H1 (cell line): ENCODE results near the gene NR2C2AP. TPM values are rescaled to one million over a fixed set of nuclear protein-coding genes. Genes with fewer than 3 reads are reported as not detected.

Experiments
- CTCF ChIA-PET: fragments of 300-600 bp; sonication (Branson Sonifier 250); formaldehyde crosslinking; loops from one replicate; lab custom pipeline; 2021; ENCODE audit not compliant: partially characterized antibody; lab: Charles Lee
- POLR2A ChIA-PET: fragments of 300-600 bp; sonication (Branson Sonifier 250); formaldehyde crosslinking; loops from one replicate; lab custom pipeline; 2021; ENCODE audit warnings: inconsistent platforms; ENCODE audit not compliant: partially characterized antibody; lab: Charles Lee
- DNase-seq, 2 experiments: peaks; one replicate each; pipeline versions ENCODE4 v3.0.0 to v3.0.0-alpha.2; 2010 to 2022; ENCODE audit warnings: low spot score in 2 of 2, low read depth in 1 of 2, mixed read lengths in 1 of 2
- FAIRE-seq: peaks from 2 replicates; lab custom pipeline; 2011; peaks lifted over from hg19 to GRCh38; lab: Jason Lieb, UNC
- H2AFZ ChIP-seq: 2 replicates; pipeline ENCODE4 v1.8.1; 2012; ENCODE audit warnings: low read length, inconsistent platforms
- H2AK5ac ChIP-seq: 2 replicates; pipeline ENCODE4 v1.6.1; 2013; ENCODE audit warnings: low read depth, low read length
- H2BK120ac ChIP-seq: replicated peaks from 2 replicates; pipeline ENCODE3; 2013; ENCODE audit warnings: low read depth, low read length, inconsistent platforms
- H2BK12ac ChIP-seq: 2 replicates; pipeline ENCODE4 v1.6.1; 2013; ENCODE audit warnings: low read depth, low read length
- H2BK15ac ChIP-seq: 2 replicates; pipeline ENCODE4 v1.6.1; 2013; ENCODE audit warnings: low read length
- H2BK20ac ChIP-seq: 2 replicates; pipeline ENCODE4 v1.6.1; 2013; ENCODE audit warnings: low read length
- H2BK5ac ChIP-seq: 2 replicates; pipeline ENCODE4 v1.6.1; 2013; ENCODE audit warnings: low read depth, low read length
- H3K14ac ChIP-seq: 2 replicates; pipeline ENCODE4 v1.6.1; 2013; ENCODE audit warnings: inconsistent platforms; ENCODE audit not compliant: insufficient read length
- H3K18ac ChIP-seq: 2 replicates; pipeline ENCODE4 v1.6.1; 2013; ENCODE audit warnings: low read length; ENCODE audit errors: extremely low read depth
- H3K23ac ChIP-seq: 2 replicates; pipeline ENCODE4 v1.6.1; 2013; ENCODE audit warnings: inconsistent platforms; ENCODE audit not compliant: insufficient read length
- H3K23me2 ChIP-seq: 2 replicates; pipeline ENCODE4 v1.6.1; 2013; ENCODE audit warnings: low read depth, low read length
- H3K27ac ChIP-seq: 2 replicates; pipeline ENCODE4 v1.6.1; 2011; ENCODE audit warnings: low read depth, low read length, inconsistent platforms
- H3K27me3 ChIP-seq, 4 experiments: replicated peaks in 1 of 4; 1 replicate in 1 of 4; 2 replicates in 3 of 4; pipeline versions ENCODE4 v1.6.1 to v1.8.1; 2011 to 2013; ENCODE audit warnings: low read length in 3 of 4, mild to moderate bottlenecking in 3 of 4, inconsistent platforms in 2 of 4, mixed read lengths in 2 of 4, moderate library complexity in 1 of 4; ENCODE audit not compliant: control insufficient read depth in 3 of 4, insufficient read depth in 3 of 4; ENCODE audit errors: extremely low read depth in 1 of 4
- H3K36me3 ChIP-seq, 4 experiments: 2 replicates each; pipeline versions ENCODE4 v1.6.1 to v1.8.1; 2011 to 2013; ENCODE audit warnings: mild to moderate bottlenecking in 4 of 4, low read length in 3 of 4, moderate library complexity in 2 of 4, control low read depth in 1 of 4, inconsistent platforms in 1 of 4; ENCODE audit not compliant: insufficient read depth in 4 of 4, control insufficient read depth in 2 of 4
- H3K4ac ChIP-seq: replicated peaks from 2 replicates; pipeline ENCODE3; 2013; ENCODE audit warnings: low read length, low read depth, mixed read lengths, inconsistent platforms; ENCODE audit not compliant: insufficient read length
- H3K4me1 ChIP-seq, 4 experiments: replicated peaks in 1 of 4; 1 replicate in 1 of 4; 2 replicates in 3 of 4; pipeline versions ENCODE4 v1.6.1 to v1.8.1; 2011 to 2013; ENCODE audit warnings: low read length in 3 of 4, inconsistent platforms in 2 of 4, mixed read lengths in 1 of 4; ENCODE audit not compliant: insufficient read depth in 4 of 4, control insufficient read depth in 3 of 4
- H3K4me2 ChIP-seq, 2 experiments: 2 replicates each; pipeline versions ENCODE4 v1.6.1 to v1.8.1; 2011 to 2013; ENCODE audit warnings: low read depth in 2 of 2, low read length in 2 of 2, control low read depth in 1 of 2, inconsistent platforms in 1 of 2, mild to moderate bottlenecking in 1 of 2; ENCODE audit not compliant: insufficient read depth in 1 of 2
- H3K4me3 ChIP-seq, 4 experiments: fragments of 200-600, 300-600 bp in 1 of 4; sonication (generic), shearing (Covaris generic), sonication (Bioruptor Twin) in 1 of 4; 2 replicates each; pipeline versions ENCODE4 v1.5.1 to v1.8.1; 2011 to 2016; ENCODE audit warnings: low read length in 4 of 4, low read depth in 3 of 4, control low read depth in 2 of 4, inconsistent platforms in 2 of 4, mild to moderate bottlenecking in 2 of 4, mixed read lengths in 1 of 4, moderate library complexity in 1 of 4; ENCODE audit not compliant: insufficient read depth in 2 of 4; ENCODE audit errors: extremely low read depth in 1 of 4
- H3K56ac ChIP-seq: replicated peaks from 2 replicates; pipeline ENCODE3; 2013; ENCODE audit warnings: low read depth, mild to moderate bottlenecking, mixed read lengths, low read length, inconsistent platforms; ENCODE audit not compliant: insufficient read length
- H3K79me1 ChIP-seq: 2 replicates; pipeline ENCODE4 v1.6.1; 2013; ENCODE audit warnings: low read depth, low read length, control low read depth
- H3K79me2 ChIP-seq, 2 experiments: 2 replicates each; pipeline versions ENCODE4 v1.6.1 to v1.8.1; 2012 to 2013; ENCODE audit warnings: low read length in 2 of 2, mild to moderate bottlenecking in 2 of 2, inconsistent platforms in 1 of 2; ENCODE audit not compliant: insufficient read depth in 2 of 2, control insufficient read depth in 1 of 2
- H3K9ac ChIP-seq, 4 experiments: replicated peaks in 1 of 4; 1 replicate in 1 of 4; 2 replicates in 3 of 4; pipeline versions ENCODE4 v1.6.1 to v1.8.1; 2011 to 2013; ENCODE audit warnings: low read depth in 3 of 4, low read length in 3 of 4, control low read depth in 2 of 4, mild to moderate bottlenecking in 2 of 4, moderate library complexity in 2 of 4, inconsistent platforms in 1 of 4; ENCODE audit errors: extremely low read depth in 1 of 4
- H3K9me3 ChIP-seq, 2 experiments: 2 replicates each; pipeline versions ENCODE4 v1.6.1 to v1.8.1; 2012 to 2013; ENCODE audit warnings: mild to moderate bottlenecking in 2 of 2, moderate library complexity in 2 of 2, control low read depth in 1 of 2, inconsistent platforms in 1 of 2, low read depth in 1 of 2, low read length in 1 of 2, mixed read lengths in 1 of 2; ENCODE audit not compliant: insufficient read depth in 2 of 2
- H4K20me1 ChIP-seq, 2 experiments: replicated peaks in 1 of 2; 2 replicates each; pipeline versions ENCODE3 to v1.8.1; 2011 to 2013; ENCODE audit warnings: inconsistent platforms in 2 of 2, low read length in 2 of 2, mild to moderate bottlenecking in 1 of 2; ENCODE audit not compliant: insufficient read depth in 2 of 2, control insufficient read depth in 1 of 2
- H4K5ac ChIP-seq: 2 replicates; pipeline ENCODE4 v1.6.1; 2013; ENCODE audit warnings: low read length, low read depth, mixed read lengths, inconsistent platforms; ENCODE audit not compliant: insufficient read length
- H4K8ac ChIP-seq: 2 replicates; pipeline ENCODE4 v1.8.0; 2013; ENCODE audit warnings: mild to moderate bottlenecking, moderate library complexity, low read length, inconsistent platforms; ENCODE audit not compliant: insufficient read depth; ENCODE audit errors: extremely low read depth
- H4K91ac ChIP-seq: replicated peaks from 2 replicates; pipeline ENCODE3; 2013; ENCODE audit warnings: low read length, mixed read lengths, inconsistent platforms; ENCODE audit not compliant: insufficient read length
- BACH1 ChIP-seq: IDR thresholded peaks from 2 replicates; pipeline ENCODE4 v1.6.1; 2012; ENCODE audit warnings: low read length, improper control_type of control experiment
- BRCA1 ChIP-seq: IDR thresholded peaks from 2 replicates; pipeline ENCODE4 v1.6.1; 2012; ENCODE audit warnings: low read depth, low read length, improper control_type of control experiment
- CHD1 ChIP-seq: IDR thresholded peaks from 2 replicates; pipeline ENCODE4 v1.6.1; 2012; ENCODE audit warnings: low read depth, low read length, improper control_type of control experiment
- CTBP2 ChIP-seq: IDR thresholded peaks from 2 replicates; pipeline ENCODE4 v1.7.0; 2011; ENCODE audit warnings: borderline replicate concordance, mild to moderate bottlenecking, moderate library complexity, mixed read lengths, low read length; ENCODE audit not compliant: insufficient read depth, insufficient read length
- JUN ChIP-seq: IDR thresholded peaks from 2 replicates; pipeline ENCODE4 v1.6.1; 2011; ENCODE audit warnings: low read depth, mild to moderate bottlenecking, improper control_type of control experiment, low read length
- POLR2A ChIP-seq, 2 experiments: IDR thresholded peaks; 1 replicate in 1 of 2; 2 replicates in 1 of 2; pipeline ENCODE4 v1.6.1; 2011; ENCODE audit warnings: low read depth in 2 of 2, low read length in 2 of 2, mild to moderate bottlenecking in 2 of 2; ENCODE audit errors: control extremely low read depth in 1 of 2
- POU5F1 ChIP-seq: IDR thresholded peaks from 2 replicates; pipeline ENCODE4 v1.6.1; 2011; ENCODE audit warnings: low read depth, mild to moderate bottlenecking, low read length, moderate library complexity
- SIN3A ChIP-seq, 2 experiments: IDR thresholded peaks in 1 of 2; conservative IDR thresholded peaks in 1 of 2; 2 replicates each; pipeline ENCODE4 v1.6.1; 2011 to 2012; ENCODE audit warnings: low read length in 2 of 2, improper control_type of control experiment in 1 of 2, low read depth in 1 of 2, mild to moderate bottlenecking in 1 of 2
- SP2 ChIP-seq: IDR thresholded peaks from 2 replicates; pipeline ENCODE4 v1.6.1; 2012; ENCODE audit warnings: mild to moderate bottlenecking, low read length, inconsistent platforms
- SP4 ChIP-seq: IDR thresholded peaks from 2 replicates; pipeline ENCODE4 v1.6.1; 2012; ENCODE audit warnings: low read length, inconsistent platforms
- TBP ChIP-seq: IDR thresholded peaks from 2 replicates; pipeline ENCODE4 v1.6.1; 2011; ENCODE audit warnings: low read depth, low read length, improper control_type of control experiment
- YY1 ChIP-seq: IDR thresholded peaks from 2 replicates; pipeline ENCODE4 v1.6.1; 2011; ENCODE audit warnings: low read depth, mild to moderate bottlenecking, low read length
- WGBS, 2 experiments: shearing (Covaris generic) in 1 of 2; methylation state at CpG; one replicate each; pipeline versions ENCODE4 v1.1.6 to v1.1.7; 2013 to 2015; ENCODE audit warnings: low lambda C conversion rate in 2 of 2, mixed read lengths in 2 of 2, inconsistent platforms in 1 of 2, low coverage in 1 of 2, missing lambda C conversion rate in 1 of 2; ENCODE audit not compliant: insufficient replicate concordance in 2 of 2, insufficient coverage in 1 of 2, insufficient read length in 1 of 2; ENCODE audit errors: extremely low coverage in 1 of 2, missing lambda C conversion rate in 1 of 2; 5-methylcytosine and 5-hydroxymethylcytosine counted together
- polyA plus RNA-seq, 7 experiments: library from polyadenylated mRNA; depleted of rRNA in 3 of 7; stranded (reverse) in 5 of 7; unstranded in 2 of 7; fragments of >200 nt in 5 of 7; fragments of 200-250 nt in 2 of 7; gene quantifications; 1 replicate in 5 of 7; 2 replicates in 1 of 7; 4 replicates in 1 of 7; pipeline versions ENCODE4 v1.2.1 to v1.2.3, GENCODE V29; 2011 to 2013; ENCODE audit warnings: missing spikeins in 2 of 7, mixed read lengths in 2 of 7
- total RNA-seq: library from RNA; stranded (reverse); fragmentation: NEBNext Ultra II Directional; extraction: Animal tissue kit (Norgen Biotek cat#: 25700); gene quantifications from 2 replicates; pipeline ENCODE4 v1.2.1, GENCODE V29; 2021
- TF ChIP-seq, protein P1 (sequence below): IDR thresholded peaks from 2 replicates; pipeline ENCODE4 v1.6.1; 2011; ENCODE audit warnings: low read depth, mild to moderate bottlenecking, low read length; ENCODE audit not compliant: insufficient read depth
- TF ChIP-seq, protein P2 (sequence below): IDR thresholded peaks from 2 replicates; pipeline ENCODE4 v1.6.1; 2012; ENCODE audit warnings: inconsistent platforms

Gene NR2C2AP
- total and polyA plus RNA-seq, 2 of the 8 experiments (the other 6 are each of a cell fraction or from before 2014, with no cell fraction given) = 16.4 to 20.5 TPM

DNA sequence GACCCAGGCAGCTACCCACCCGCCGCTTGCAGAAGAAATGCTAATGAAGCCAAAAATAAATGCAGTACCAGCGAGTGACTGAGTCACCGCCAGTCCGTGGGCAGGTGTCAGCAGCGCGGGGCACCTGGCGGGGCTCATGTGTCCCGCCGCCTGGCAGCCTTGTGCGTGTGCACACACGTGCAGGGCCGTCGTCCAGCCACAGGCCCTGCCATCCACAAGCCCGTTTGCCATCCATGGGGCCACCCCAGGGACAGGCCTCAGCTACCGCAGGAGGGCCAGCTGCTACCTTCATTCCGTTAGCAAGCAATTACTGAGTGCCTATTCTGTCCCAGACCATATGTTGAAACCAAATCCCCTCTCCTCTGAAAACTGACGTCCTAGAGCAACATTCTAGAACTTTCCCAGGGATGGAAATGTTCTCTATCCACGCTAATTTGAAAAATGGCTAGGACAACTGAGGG lies 29.1 kb upstream of the NR2C2AP start:
- Histone ChIP-seq H2BK20ac (no peak overlapping the region), H2BK15ac (no peak overlapping the region), H3K4ac (no peak overlapping the region), H2BK12ac (no peak overlapping the region), H3K36me3 (no peaks in the 10 kb centered on the region), H2AFZ (no peak overlapping the region), H3K4me3 (no peak overlapping the region), H3K27me3 (no peaks in the 10 kb centered on the region; a peak in 1 of 7 replicates), H3K27ac (no peak overlapping the region), H3K79me1 (no peaks in the 10 kb centered on the region), H2BK120ac (no peak overlapping the region), H3K18ac (no peak overlapping the region), H2BK5ac (no peak overlapping the region), H4K91ac (no peak overlapping the region), H4K8ac (no peak overlapping the region), H3K79me2 (no peaks in the 10 kb centered on the region), H3K23me2 (no peaks in the 10 kb centered on the region), H3K4me2 (no peak overlapping the region), H3K23ac (no peak overlapping the region), H4K20me1 (no peaks in the 10 kb centered on the region), H3K9ac (no peak overlapping the region), H3K14ac (no peak overlapping the region), H3K4me1 (peaks cover 0 to 2% (median 0%) of the 10 kb centered on the region in 4 experiments; a peak in 1 of 7 replicates), H4K5ac (no peak overlapping the region), H3K56ac (no peak overlapping the region), H3K9me3 (peaks cover 7 to 13% of the 10 kb centered on the region in 2 experiments), H2AK5ac (no peak overlapping the region)
- 87% methylated on average over 19 of the region's 19 CpGs; no CpG with 5 or more reads in 1 of the 2 experiments for whole genome bisulfite sequencing, 2 experiments
- DNase-seq = no peak
- ChIA-PET POLR2A (interaction anchor here (0.6 to 1.9 kb wide), 3 partner anchors 31 to 87 kb away, joined by 3 to 5 read pairs (median 4); no protein-coding TSS in a partner anchor), CTCF (interaction anchor here (0.6 to 0.8 kb wide), 3 partner anchors 28 to 269 kb away, joined by 3 to 5 read pairs (median 3); no protein-coding TSS in a partner anchor)
- FAIRE-seq = no peak
- TF ChIP-seq JUN (no peak), SIN3A (conservative IDR thresholded peaks at IDR 0.05 in 1 of 2, IDR thresholded peaks at IDR 0.05 in 1 of 2; ENCODE audit: low read depth in 1 of 2, low read length in 2 of 2) (no peak), BRCA1 (no peak), SP2 (no peak), SP4 (no peak), CTBP2 (no peak), CHD1 (no peak), BACH1 (no peak), POU5F1 (no peak), YY1 (no peak), POLR2A (IDR thresholded peaks at IDR 0.05; ENCODE audit: control extremely low read depth in 1 of 2, low read depth in 2 of 2, low read length in 2 of 2) (no peak), TBP (no peak)
- TF ChIP-seq, protein P1, sequence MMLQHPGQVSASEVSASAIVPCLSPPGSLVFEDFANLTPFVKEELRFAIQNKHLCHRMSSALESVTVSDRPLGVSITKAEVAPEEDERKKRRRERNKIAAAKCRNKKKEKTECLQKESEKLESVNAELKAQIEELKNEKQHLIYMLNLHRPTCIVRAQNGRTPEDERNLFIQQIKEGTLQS = no peak
- TF ChIP-seq, protein P2, sequence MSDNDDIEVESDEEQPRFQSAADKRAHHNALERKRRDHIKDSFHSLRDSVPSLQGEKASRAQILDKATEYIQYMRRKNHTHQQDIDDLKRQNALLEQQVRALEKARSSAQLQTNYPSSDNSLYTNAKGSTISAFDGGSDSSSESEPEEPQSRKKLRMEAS = no peak
